ENCODE measurements around the gene SIRT1.

SIRT1 gene

DNA sequence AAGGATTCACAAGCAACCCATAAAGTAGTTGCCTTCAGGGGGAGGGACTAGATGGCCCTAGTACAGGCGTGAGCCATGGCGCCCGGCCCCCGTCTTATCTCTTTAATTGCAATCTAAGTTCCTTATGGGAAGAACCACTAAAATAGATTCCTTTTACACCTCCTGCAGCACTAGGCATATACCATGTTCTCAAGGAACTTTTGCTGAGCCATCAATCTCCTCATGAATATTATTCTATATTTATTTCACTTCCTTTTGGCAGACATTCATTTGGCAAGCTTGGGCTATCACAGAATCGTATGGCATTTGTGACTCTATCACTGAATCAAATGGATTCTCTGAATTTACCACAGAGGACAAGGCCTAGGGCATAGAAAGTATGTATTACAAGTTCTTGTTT, 31.7 kb upstream of the SIRT1 start:
- Histone ChIP-seq H3K27me3 (replicated peaks; ENCODE audit: insufficient read depth, low read length) (no peaks in the 10 kb centered on the region), H3F3A (ENCODE audit: insufficient read depth, low read length) (no peaks in the 10 kb centered on the region), H3K9me3 (replicated peaks; ENCODE audit: insufficient read depth, low read length) (no peaks in the 10 kb centered on the region), H3K4me3 (ENCODE audit: low read length) (no peak overlapping the region), H3K36me3 (replicated peaks; ENCODE audit: insufficient read depth, low read length) (no peaks in the 10 kb centered on the region), H2AFZ (ENCODE audit: low read length) (no peak overlapping the region), H3K9ac (ENCODE audit: low read length) (no peak overlapping the region), H3K9me2 (replicated peaks; ENCODE audit: insufficient read depth, low read length) (no peaks in the 10 kb centered on the region), H4K20me1 (ENCODE audit: insufficient read depth, low read length) (no peaks in the 10 kb centered on the region), H3K27ac (ENCODE audit: low read length) (no peak overlapping the region), H3K79me2 (ENCODE audit: low read length) (no peaks in the 10 kb centered on the region), H3K4me1 (ENCODE audit: low read length) (no peaks in the 10 kb centered on the region), H3K4me2 (ENCODE audit: low read depth, low read length) (no peak overlapping the region)
- TF ChIP-seq EZH2phosphoT487 (IDR thresholded peaks at IDR 0.05; ENCODE audit: low read length) (no peak), EZH2 (optimal IDR thresholded peaks at IDR 0.05; ENCODE audit: low read depth, low read length) (no peak)
- TF ChIP-seq, protein P1, sequence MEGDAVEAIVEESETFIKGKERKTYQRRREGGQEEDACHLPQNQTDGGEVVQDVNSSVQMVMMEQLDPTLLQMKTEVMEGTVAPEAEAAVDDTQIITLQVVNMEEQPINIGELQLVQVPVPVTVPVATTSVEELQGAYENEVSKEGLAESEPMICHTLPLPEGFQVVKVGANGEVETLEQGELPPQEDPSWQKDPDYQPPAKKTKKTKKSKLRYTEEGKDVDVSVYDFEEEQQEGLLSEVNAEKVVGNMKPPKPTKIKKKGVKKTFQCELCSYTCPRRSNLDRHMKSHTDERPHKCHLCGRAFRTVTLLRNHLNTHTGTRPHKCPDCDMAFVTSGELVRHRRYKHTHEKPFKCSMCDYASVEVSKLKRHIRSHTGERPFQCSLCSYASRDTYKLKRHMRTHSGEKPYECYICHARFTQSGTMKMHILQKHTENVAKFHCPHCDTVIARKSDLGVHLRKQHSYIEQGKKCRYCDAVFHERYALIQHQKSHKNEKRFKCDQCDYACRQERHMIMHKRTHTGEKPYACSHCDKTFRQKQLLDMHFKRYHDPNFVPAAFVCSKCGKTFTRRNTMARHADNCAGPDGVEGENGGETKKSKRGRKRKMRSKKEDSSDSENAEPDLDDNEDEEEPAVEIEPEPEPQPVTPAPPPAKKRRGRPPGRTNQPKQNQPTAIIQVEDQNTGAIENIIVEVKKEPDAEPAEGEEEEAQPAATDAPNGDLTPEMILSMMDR (IDR thresholded peaks at IDR 0.05; ENCODE audit: low read length): no peak
- no peak for DNase-seq

DNA sequence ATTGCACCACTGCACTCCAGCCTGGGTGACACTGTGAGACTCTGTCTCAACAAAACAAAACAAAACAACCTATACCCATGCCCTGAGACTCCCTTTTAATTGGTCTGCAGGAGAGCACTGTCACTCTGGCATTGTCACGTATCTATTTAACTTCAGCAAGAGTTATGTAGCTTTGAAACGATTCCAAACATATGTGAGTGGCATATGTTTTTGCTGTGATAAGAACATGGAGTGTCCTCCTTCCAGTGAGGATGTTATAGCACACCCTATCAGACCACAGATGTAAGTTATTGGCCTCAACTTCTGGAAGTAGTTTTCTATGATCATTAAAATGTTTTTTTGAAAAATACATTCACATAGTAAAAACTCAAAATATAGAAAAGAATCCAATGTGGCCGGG, 30.9 kb upstream of the SIRT1 start:
- H4K20me1 ChIP-seq (ENCODE audit: insufficient read depth, low read length): no peaks in the 10 kb centered on the region
- TF ChIP-seq, protein P1 (IDR thresholded peaks at IDR 0.05; ENCODE audit: low read length): no peak
- no peak for TF ChIP-seq EZH2phosphoT487 (IDR thresholded peaks at IDR 0.05; ENCODE audit: low read length)
- TF ChIP-seq EZH2 (optimal IDR thresholded peaks at IDR 0.05; ENCODE audit: low read depth, low read length): no peak
- H3K36me3 ChIP-seq (replicated peaks; ENCODE audit: insufficient read depth, low read length): no peaks in the 10 kb centered on the region
- H3K79me2 ChIP-seq (ENCODE audit: low read length): no peaks in the 10 kb centered on the region
- H3K4me1 ChIP-seq (ENCODE audit: low read length): no peaks in the 10 kb centered on the region
- no peak overlapping the region for H2AFZ ChIP-seq (ENCODE audit: low read length)
- no peaks in the 10 kb centered on the region for H3K9me3 ChIP-seq (replicated peaks; ENCODE audit: insufficient read depth, low read length)
- no peaks in the 10 kb centered on the region for H3K27me3 ChIP-seq (replicated peaks; ENCODE audit: insufficient read depth, low read length)
- no peaks in the 10 kb centered on the region for H3F3A ChIP-seq (ENCODE audit: insufficient read depth, low read length)
- H3K4me3 ChIP-seq (ENCODE audit: low read length): no peak overlapping the region
- H3K9me2 ChIP-seq (replicated peaks; ENCODE audit: insufficient read depth, low read length): no peaks in the 10 kb centered on the region
- no peak for DNase-seq
- H3K9ac ChIP-seq (ENCODE audit: low read length): no peak overlapping the region
- no peak overlapping the region for H3K4me2 ChIP-seq (ENCODE audit: low read depth, low read length)
- H3K27ac ChIP-seq (ENCODE audit: low read length): no peak overlapping the region

DNA sequence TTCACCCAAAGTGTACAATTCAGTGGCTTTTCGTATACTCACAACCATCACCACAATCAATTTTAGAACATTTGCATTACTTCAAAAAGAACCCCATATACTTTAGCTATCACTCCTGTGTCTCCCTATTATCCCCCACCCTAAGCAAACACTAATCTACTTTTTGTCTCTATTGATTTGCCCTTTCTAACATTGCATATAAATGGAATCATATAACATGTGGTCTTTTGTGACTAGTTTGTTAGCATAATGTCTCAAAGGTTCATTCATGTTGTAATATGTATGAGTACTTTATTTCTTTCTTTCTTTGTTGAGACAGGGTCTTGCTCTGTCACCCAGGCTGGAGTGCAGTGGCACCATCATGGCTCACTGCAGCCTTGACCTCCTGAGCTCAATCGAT, 25.5 kb upstream of the SIRT1 start:
- no peak overlapping the region for H3K4me3 ChIP-seq (ENCODE audit: low read length)
- H4K20me1 ChIP-seq (ENCODE audit: insufficient read depth, low read length): no peaks in the 10 kb centered on the region
- H3K27me3 ChIP-seq (replicated peaks; ENCODE audit: insufficient read depth, low read length): no peaks in the 10 kb centered on the region
- no peaks in the 10 kb centered on the region for H3K36me3 ChIP-seq (replicated peaks; ENCODE audit: insufficient read depth, low read length)
- H3K4me1 ChIP-seq (ENCODE audit: low read length): no peaks in the 10 kb centered on the region
- no peak for DNase-seq
- no peaks in the 10 kb centered on the region for H3K9me3 ChIP-seq (replicated peaks; ENCODE audit: insufficient read depth, low read length)
- no peaks in the 10 kb centered on the region for H3F3A ChIP-seq (ENCODE audit: insufficient read depth, low read length)
- H2AFZ ChIP-seq (ENCODE audit: low read length): no peak overlapping the region
- no peaks in the 10 kb centered on the region for H3K79me2 ChIP-seq (ENCODE audit: low read length)
- TF ChIP-seq, protein P1 (IDR thresholded peaks at IDR 0.05; ENCODE audit: low read length): no peak
- TF ChIP-seq EZH2 (optimal IDR thresholded peaks at IDR 0.05; ENCODE audit: low read depth, low read length): no peak
- no peak overlapping the region for H3K27ac ChIP-seq (ENCODE audit: low read length)
- no peaks in the 10 kb centered on the region for H3K9me2 ChIP-seq (replicated peaks; ENCODE audit: insufficient read depth, low read length)
- no peak overlapping the region for H3K4me2 ChIP-seq (ENCODE audit: low read depth, low read length)
- H3K9ac ChIP-seq (ENCODE audit: low read length): no peak overlapping the region

Data from MM.1S (cell line).